Suprapubic skin (tissue), 3 donors: ENCODE measurements around the gene RPGRIP1.

Experiments
- POLR2A ChIP-seq, 2 donors: fragments of 450-650 bp; IDR thresholded peaks; one replicate each; pipeline ENCODE4 v1.6.1; 2017; ENCODE audit warnings: antibody characterized with exemption in 2 of 2, mild to moderate bottlenecking in 2 of 2, moderate library complexity in 2 of 2
- TF ChIP-seq, protein P1 (sequence below), 2 donors: fragments of 200-600 bp in 1 of 2; fragments of 450-650 bp in 1 of 2; sonication (generic) in 1 of 2; IDR thresholded peaks; one replicate each; pipeline ENCODE4 v1.5.1; 2016 to 2019; ENCODE audit warnings: antibody characterized with exemption in 2 of 2, mild to moderate bottlenecking in 1 of 2, moderate library complexity in 1 of 2

DNA sequence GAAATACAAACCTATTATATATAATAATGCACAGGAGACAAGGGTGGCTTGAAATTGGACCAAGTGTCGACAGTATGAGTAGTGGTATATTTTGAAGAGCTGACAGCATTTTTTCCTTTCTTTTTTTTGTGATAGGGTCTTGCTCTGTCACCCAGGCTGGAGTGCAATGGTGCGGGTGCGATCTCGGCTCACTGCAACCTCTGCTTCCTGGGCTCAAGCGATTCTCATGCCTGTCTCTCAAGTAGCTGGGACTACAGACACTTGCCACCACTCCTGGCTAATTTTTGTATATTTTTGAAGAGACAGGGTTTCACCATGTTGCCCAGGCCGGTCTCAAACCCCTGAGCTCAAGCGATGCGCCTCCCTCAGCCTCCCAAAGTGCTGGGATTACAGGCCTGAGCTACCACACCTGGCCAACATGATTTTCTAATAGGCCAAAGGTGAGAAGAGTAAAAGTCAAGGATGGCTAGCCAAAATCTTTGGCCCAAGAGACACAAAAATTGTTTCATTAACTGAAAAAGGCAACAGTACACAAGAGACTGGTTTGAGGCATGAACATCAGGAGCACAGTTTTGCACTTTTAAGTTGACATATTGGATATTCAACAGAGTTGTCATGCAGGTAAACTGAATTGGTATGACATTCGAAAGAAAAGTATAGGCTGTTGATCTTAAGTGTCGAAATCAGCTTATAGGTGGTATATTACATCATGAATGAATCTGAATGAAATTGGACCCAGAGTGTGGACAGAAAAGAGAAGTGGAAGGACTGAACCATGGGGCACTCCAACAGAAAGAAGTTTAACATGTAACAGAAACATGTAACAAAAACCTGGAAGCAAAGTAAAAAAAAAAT is 23.1 kb upstream of the RPGRIP1 start:
- TF ChIP-seq, protein P1, sequence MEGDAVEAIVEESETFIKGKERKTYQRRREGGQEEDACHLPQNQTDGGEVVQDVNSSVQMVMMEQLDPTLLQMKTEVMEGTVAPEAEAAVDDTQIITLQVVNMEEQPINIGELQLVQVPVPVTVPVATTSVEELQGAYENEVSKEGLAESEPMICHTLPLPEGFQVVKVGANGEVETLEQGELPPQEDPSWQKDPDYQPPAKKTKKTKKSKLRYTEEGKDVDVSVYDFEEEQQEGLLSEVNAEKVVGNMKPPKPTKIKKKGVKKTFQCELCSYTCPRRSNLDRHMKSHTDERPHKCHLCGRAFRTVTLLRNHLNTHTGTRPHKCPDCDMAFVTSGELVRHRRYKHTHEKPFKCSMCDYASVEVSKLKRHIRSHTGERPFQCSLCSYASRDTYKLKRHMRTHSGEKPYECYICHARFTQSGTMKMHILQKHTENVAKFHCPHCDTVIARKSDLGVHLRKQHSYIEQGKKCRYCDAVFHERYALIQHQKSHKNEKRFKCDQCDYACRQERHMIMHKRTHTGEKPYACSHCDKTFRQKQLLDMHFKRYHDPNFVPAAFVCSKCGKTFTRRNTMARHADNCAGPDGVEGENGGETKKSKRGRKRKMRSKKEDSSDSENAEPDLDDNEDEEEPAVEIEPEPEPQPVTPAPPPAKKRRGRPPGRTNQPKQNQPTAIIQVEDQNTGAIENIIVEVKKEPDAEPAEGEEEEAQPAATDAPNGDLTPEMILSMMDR (IDR thresholded peaks at IDR 0.05), result no peak
- no peak for TF ChIP-seq POLR2A (IDR thresholded peaks at IDR 0.05)
